Keratinocyte (primary cell): ENCODE results near the gene KIFC3.

Source experiments
- EZH2 ChIP-seq: IDR thresholded peaks from one replicate; pipeline ENCODE4 v1.6.1; 2012; ENCODE audit warnings: inconsistent platforms, mild to moderate bottlenecking, low read length, moderate library complexity
- TF ChIP-seq, protein P1 (sequence below), 3 experiments: IDR thresholded peaks in 1 of 3; conservative IDR thresholded peaks in 1 of 3; optimal IDR thresholded peaks in 1 of 3; 2 replicates in 2 of 3; 3 replicates in 1 of 3; pipeline versions ENCODE3 to v1.5.1; 2011; ENCODE audit warnings: low read length in 3 of 3, mild to moderate bottlenecking in 3 of 3, moderate library complexity in 2 of 3, control low read depth in 1 of 3, inconsistent platforms in 1 of 3; ENCODE audit not compliant: insufficient read depth in 2 of 3; ENCODE audit errors: extremely low read depth in 1 of 3

DNA sequence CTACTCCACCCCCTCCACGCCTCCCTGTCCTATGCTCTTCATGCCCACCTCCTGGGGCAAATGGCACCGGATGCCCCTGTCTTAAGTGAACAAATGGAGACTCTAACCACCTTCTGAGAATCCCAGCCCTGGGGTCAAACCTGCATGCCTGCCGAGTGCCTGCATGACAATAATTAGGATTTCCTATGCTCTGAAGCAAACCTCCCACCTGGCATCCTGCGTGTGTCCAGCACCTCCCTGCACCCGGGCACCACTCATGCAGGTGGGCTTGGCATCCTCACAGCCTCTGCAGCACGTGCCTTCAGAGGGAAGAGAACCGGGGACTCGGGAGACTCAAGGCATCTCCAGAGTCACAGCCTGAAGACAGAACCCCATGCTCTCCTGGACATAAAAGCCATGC is 11.2 kb upstream of the KIFC3 start:
- TF ChIP-seq, protein P1, sequence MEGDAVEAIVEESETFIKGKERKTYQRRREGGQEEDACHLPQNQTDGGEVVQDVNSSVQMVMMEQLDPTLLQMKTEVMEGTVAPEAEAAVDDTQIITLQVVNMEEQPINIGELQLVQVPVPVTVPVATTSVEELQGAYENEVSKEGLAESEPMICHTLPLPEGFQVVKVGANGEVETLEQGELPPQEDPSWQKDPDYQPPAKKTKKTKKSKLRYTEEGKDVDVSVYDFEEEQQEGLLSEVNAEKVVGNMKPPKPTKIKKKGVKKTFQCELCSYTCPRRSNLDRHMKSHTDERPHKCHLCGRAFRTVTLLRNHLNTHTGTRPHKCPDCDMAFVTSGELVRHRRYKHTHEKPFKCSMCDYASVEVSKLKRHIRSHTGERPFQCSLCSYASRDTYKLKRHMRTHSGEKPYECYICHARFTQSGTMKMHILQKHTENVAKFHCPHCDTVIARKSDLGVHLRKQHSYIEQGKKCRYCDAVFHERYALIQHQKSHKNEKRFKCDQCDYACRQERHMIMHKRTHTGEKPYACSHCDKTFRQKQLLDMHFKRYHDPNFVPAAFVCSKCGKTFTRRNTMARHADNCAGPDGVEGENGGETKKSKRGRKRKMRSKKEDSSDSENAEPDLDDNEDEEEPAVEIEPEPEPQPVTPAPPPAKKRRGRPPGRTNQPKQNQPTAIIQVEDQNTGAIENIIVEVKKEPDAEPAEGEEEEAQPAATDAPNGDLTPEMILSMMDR (optimal IDR thresholded peaks at IDR 0.05 in 1 of 3, IDR thresholded peaks at IDR 0.05 in 1 of 3, conservative IDR thresholded peaks at IDR 0.05 in 1 of 3; ENCODE audit: extremely low read depth in 1 of 3, insufficient read depth in 2 of 3, low read length in 3 of 3): no peak
- TF ChIP-seq EZH2: no peak
